ENCODE data around the gene FUBP3.
"Not testable (repeated sequence)": the region's sequence is repeated elsewhere in the genome, so short reads cannot be mapped to it uniquely, and the experiment has no call there.

The FUBP3 gene

DNA sequence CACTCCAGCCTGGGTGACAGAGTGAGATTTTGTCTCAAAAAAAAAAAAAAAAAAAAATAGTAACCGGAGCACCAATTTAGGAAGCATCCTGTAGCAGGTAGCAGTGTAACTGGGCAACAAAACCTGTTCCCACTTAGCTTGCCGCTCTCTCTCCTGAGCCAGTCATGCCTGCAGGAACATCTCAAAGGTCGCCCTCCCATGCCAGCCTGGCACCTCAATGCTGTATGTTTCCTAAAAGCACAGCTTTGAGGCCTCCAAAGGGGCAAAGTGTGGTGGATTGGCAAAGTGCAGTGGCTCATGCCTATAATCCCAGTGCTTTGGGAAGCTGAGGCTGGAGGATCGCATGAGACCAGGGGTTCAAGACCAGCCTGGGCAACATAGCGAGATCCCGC lies 22.3 kb upstream of the FUBP3 start:
- FAIRE-seq, result no peak

DNA sequence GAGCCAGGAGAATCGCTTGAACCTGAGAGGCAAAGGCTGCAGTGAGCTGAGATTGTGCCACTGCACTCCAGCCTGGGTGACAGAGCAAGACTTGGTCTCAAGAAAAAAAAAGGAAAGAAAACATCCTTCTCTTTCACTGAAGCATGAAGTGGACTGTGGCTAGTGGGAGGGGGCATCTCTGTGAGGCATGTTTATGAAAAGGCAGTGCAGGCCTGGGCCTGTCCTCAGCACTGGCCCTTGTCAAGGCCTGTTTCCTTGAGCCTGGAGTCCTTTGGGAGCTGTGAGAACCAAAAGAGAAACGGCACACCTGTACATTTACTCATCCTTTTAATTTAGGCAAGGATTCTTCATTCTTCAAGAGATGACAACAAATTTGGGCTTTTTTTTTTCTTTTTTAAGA lies 18.3 kb upstream of the FUBP3 start:
- FAIRE-seq, result no peak

GRCh38 chr9:130562525-130562924 lies 16.9 kb upstream of the FUBP3 start:
- not testable (repeated sequence) for FAIRE-seq

DNA sequence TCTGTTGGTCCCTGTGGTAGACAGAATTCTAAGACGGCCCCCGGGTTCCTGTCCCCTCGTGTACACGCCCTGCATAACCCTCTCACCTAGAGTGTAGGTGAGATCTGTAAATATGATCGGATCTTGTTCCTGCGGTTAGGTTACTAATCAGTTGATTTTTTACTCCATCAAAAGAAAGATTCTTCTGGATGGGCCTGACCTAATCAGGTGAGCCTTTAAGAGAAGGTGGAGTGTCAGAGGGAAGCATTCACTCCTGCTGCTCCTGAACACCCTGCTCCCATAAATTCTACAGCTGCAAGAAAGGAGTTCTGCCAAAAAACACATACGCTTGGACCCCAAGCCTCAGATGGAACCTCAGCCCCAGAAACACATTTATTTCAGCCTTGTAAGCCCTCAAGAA lies 15.6 kb upstream of the FUBP3 start:
- FAIRE-seq, result no peak

- no peak for FAIRE-seq
These were observed 13.6 kb upstream of the FUBP3 start for GRCh38 chr9:130565792-130566191.

DNA sequence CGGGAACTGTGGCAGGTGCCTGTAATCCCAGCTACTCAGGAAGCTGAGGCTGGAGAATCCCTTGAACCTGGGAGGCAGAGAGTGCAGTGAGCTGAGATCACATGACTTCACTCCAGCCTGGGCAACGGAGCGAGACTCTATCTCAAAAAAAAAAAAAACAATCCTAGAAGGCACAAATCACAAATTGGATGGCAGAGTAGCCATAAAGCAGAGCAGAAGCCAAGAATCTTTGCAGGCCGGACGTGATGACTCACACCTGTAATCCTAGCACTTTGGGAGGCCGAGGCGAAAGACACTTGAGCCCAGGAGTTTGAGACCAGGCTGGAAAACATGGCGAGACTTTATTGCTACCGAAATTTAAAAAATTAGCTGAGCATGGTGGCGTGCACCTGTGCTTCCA lies 9.2 kb upstream of the FUBP3 start:
- no peak for FAIRE-seq

DNA sequence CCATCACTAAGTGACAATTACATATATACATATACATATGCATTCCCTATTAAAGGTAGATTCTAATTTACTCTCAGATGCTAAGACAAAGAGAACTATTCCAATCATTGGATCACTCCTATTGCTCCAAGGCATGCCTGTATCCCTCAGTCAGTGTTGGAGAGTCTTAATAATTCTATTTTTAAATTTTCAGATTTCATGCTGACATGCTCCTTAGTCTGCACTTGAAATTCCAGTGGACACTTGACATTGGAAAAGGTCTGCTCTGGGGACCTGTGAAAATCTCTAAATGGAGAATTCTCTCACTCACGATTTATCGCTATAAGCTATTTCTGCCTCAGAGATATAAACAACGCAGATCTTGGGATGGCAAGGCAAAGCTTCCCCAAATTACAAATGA lies 3.9 kb upstream of the FUBP3 start:
- FAIRE-seq, result no peak

- no peak for FAIRE-seq
These were observed 3.2 kb upstream of the FUBP3 start for GRCh38 chr9:130576176-130576575.

DNA sequence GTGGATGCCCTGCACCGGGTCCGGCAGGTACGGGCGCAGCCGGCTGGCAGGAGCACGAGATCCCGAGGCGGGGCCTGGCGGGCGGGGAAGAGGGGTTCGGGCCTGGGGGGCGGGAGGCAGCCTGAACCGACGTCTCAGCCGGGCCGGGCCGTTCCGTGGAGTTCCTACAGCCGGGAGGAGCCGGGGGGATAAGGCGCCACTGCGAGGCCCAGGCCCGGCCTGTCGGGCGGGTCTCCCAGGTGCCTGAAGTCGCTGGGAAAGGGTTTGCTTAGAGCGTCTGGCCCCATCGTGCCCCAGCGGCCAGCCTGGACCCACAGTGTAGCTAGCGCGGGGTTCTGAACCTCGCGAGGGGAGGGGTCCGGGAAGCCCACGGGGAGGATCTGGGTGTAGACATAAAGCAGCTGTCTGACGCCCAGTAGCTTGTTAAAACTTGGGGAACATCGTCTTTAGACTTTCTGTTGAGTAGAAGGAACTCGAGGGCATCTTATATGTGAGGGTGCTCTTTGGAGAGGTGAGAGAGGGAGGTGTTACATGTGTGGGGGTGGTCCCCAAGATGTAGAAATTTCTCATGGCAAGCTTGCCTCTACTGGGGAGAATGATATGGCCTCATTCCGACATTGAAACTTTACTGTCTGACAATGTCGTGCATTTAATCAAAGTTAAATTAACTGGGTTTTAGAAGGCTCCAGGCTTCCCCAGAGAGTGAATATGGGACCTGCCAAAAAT lies 524 bp downstream of the FUBP3 start:
- no peak for FAIRE-seq

- FAIRE-seq, result no peak
These were observed 2.4 kb downstream of the FUBP3 start for GRCh38 chr9:130581766-130582165.

DNA sequence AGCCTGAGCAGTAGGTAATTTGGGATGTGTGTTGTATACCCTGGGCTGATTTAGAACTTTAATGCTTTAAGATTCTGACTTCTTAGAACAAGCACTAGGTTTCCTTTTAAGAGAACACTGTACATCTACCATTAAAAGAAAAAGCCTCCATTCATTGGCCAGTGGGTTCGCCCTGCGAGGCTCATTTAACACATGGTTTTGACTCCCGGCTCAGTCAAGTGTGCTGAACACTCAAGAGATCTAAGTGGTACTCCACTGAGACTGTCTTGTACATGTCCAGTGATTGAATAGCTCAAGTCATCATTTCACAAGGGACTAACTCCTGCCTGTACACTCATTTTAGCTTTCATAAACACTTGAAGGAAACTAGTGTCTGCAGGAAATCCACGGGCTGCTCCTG lies 3.9 kb downstream of the FUBP3 start:
- no peak for FAIRE-seq

GRCh38 chr9:130587921-130588320 lies 8.5 kb downstream of the FUBP3 start:
- no peak for FAIRE-seq

DNA sequence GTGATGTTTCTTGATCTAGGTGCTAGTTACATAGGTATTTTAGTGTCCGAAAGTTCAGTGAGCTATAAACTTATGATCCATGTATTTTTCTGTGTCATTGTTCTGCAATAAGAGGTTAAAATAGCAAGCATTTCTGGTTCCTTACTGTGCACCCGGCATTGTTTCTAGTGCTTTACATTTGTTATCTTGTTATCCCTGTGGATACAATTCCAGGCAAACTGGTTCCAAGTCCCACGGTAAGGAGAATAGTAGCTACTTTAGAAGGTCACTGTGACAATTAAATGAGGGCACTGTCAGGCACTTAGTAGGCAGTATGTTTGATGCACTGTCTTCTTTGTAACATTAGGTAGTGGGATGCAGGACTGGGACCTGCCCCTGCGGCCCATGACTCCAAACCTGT lies 9.0 kb downstream of the FUBP3 start:
- no peak for FAIRE-seq

DNA sequence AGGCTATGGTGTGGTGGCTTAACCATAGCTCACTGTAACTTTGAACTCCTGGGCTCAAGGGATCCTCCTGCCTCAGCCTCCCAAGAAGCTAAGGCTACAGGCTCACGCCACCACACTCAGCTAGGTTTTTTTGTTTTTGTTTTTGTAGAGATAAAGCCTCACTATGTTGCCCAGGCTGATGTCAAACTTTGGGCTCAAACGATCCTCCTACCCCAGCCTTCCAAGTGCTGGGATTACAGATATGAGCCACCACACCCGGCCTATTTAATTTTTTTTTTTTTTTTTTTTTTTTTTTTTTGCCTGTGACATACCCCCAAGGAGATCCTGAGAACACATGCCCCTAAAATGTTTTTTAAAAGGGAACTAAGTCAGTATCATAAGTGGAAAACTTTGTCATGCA lies 10.4 kb downstream of the FUBP3 start:
- no peak for FAIRE-seq

DNA sequence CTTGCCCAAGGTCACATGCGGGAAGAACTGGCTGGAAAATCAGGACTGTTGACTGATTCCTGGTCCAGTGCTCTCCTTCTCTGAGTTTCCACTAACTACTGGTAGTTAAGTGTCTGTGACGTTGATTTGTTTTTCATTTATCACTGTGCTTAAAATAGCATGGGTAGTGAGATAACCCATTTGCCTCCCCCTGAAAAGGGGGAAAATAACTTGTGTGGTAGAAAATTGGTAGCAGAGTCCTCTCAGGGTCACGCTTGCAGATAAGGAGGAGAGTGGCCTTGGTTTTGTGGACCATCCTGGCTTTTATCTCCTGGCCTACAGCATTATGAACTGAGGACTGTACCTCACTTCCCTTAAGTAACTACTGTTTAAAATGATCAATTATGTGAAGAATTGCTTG lies 10.9 kb downstream of the FUBP3 start:
- FAIRE-seq, result no peak

GRCh38 chr9:130593020-130593419 lies 13.6 kb downstream of the FUBP3 start:
- no peak for FAIRE-seq

DNA sequence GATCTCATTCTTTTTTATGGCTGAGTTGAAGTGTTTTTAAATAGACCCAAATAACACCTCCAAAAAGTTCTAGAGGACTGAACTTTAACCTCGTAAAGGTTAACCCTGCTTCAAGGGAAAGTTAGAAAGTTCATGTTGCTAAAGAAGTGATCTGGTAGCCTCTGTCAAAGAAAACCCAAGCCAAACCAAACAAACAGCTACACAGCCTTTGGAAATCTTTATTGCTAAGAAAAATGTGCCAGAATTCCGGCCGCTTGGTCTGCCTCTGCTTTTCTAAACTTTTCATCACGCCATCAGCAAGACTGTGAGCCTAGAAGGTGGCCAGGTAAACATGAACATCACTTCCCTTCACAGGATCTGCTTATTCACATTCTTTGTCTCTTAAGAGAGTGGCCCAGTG lies 17.9 kb downstream of the FUBP3 start:
- no peak for FAIRE-seq

- FAIRE-seq, result no peak
These were observed 18.8 kb downstream of the FUBP3 start for GRCh38 chr9:130598188-130598587.

GRCh38 chr9:130599625-130600024 lies 20.2 kb downstream of the FUBP3 start:
- FAIRE-seq, result no peak

- no peak for FAIRE-seq
These were observed 21.7 kb downstream of the FUBP3 start for GRCh38 chr9:130601100-130601499.

- no peak for FAIRE-seq
These were observed 24.9 kb downstream of the FUBP3 start for GRCh38 chr9:130604295-130604694.

- no peak for FAIRE-seq
These were observed 27.7 kb downstream of the FUBP3 start for GRCh38 chr9:130606887-130607600.

DNA sequence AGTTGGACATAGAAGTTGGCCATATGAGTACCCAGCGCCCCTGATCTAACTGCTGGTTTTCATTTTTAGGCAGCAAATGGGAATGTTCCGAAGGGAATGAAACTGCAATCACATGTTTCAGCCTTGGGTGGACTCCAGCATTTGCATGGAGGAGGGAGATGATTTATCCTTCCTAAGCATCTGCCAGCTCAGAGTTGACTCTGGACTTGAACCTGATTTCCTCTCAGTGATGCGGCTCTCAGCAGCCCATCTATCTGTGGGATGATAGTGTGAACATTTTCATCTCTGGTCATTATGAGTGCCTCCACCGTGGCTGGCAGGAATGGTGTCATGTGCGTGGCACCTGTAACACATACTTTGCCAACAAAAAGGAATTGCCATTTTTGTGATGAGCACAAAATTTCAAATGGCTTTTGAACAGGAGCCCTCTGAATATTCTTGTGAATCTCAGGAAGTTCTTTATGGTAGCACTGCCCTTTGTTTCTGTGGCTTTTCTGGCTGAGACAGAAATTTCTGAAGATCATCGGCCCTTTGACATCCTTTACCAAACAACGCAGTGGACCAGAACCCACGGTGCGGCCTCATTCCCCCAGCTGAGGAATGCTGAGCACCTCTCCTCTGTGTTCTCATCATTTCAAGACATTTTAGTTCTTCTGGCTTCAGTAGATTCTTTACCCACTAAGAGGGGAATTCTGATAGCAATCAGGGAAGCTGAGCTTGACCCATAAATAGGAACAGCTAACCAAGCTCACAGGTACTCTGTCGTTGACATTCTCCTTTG lies 28.5 kb downstream of the FUBP3 start:
- no peak for FAIRE-seq

DNA sequence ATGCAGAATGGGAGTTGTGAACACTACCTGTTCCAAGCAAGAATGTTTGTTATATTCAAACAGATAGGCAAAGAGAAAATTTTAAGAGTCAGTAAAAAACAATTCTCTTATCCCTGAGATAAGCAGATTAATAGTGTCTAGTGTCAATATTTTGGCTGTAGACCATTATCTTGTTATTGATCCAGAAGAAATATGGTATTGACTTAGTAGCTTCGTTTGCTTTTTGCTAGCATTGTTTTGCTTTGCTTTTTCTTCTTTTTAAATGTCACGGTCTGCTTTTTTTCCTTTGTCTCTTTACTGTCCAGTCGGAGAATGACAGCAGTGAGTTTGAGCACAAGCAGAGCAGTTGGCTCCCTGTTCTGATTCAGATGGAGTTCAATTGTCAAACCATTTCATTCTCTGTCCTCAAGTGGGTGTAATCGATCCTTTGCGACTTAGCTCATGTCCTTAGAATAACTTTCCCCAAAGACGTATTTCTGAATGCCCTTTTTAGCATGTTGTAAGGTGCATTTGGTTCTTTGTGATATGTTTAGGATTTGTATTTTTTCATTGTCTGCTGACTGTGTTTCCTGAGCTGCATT lies 29.3 kb downstream of the FUBP3 start:
- FAIRE-seq, result no peak
